Mesendoderm (in vitro differentiated cells): Measurements from ENCODE around the gene KRT15.

ENCODE experiments used
- DNase-seq: peaks from one replicate; pipeline ENCODE4 v3.0.0; 2013
- H2AK5ac ChIP-seq: 2 replicates; pipeline ENCODE4 v1.6.1; 2013; ENCODE audit warnings: low read length, inconsistent platforms
- H2BK120ac ChIP-seq: 2 replicates; pipeline ENCODE4 v1.6.1; 2013; ENCODE audit warnings: low read depth, mild to moderate bottlenecking, low read length, moderate library complexity, mixed read lengths
- H2BK15ac ChIP-seq: replicated peaks from 2 replicates; pipeline ENCODE4 v1.6.1; 2013; ENCODE audit warnings: low read depth, mild to moderate bottlenecking, moderate library complexity
- H2BK5ac ChIP-seq: 2 replicates; pipeline ENCODE4 v1.6.1; 2013; ENCODE audit warnings: low read length, inconsistent platforms
- H3K18ac ChIP-seq: 2 replicates; pipeline ENCODE4 v1.6.1; 2013; ENCODE audit warnings: mild to moderate bottlenecking, low read length, mixed read lengths
- H3K23ac ChIP-seq: one replicate; pipeline ENCODE4 v1.6.1; 2013; ENCODE audit warnings: low read length
- H3K27ac ChIP-seq: 2 replicates; pipeline ENCODE4 v1.5.1; 2013; ENCODE audit warnings: low read depth, mild to moderate bottlenecking, inconsistent platforms, low read length, moderate library complexity
- H3K27me3 ChIP-seq: 2 replicates; pipeline ENCODE4 v1.6.1; 2013; ENCODE audit warnings: low read length, control low read depth, mild to moderate bottlenecking, inconsistent platforms; ENCODE audit not compliant: insufficient read depth, poor library complexity
- H3K36me3 ChIP-seq: 2 replicates; pipeline ENCODE4 v1.6.1; 2013; ENCODE audit warnings: low read length, inconsistent platforms; ENCODE audit not compliant: control insufficient read depth, insufficient read depth
- H3K4ac ChIP-seq: one replicate; pipeline ENCODE4 v1.6.1; 2013; ENCODE audit warnings: low read depth, mild to moderate bottlenecking, low read length, moderate library complexity
- H3K4me1 ChIP-seq: 2 replicates; pipeline ENCODE4 v1.6.1; 2013; ENCODE audit warnings: low read depth, low read length, inconsistent platforms; ENCODE audit not compliant: control insufficient read depth
- H3K4me2 ChIP-seq: 2 replicates; pipeline ENCODE4 v1.6.1; 2013; ENCODE audit warnings: low read length
- H3K4me3 ChIP-seq: 2 replicates; pipeline ENCODE4 v1.5.1; 2013; ENCODE audit warnings: mild to moderate bottlenecking, low read length
- H3K56ac ChIP-seq: one replicate; pipeline ENCODE4 v1.6.1; 2013; ENCODE audit warnings: low read length
- H3K79me1 ChIP-seq: 2 replicates; pipeline ENCODE4 v1.6.1; 2013; ENCODE audit warnings: low read length, inconsistent platforms
- H3K79me2 ChIP-seq: 2 replicates; pipeline ENCODE4 v1.6.1; 2013; ENCODE audit warnings: mild to moderate bottlenecking, low read length; ENCODE audit not compliant: control insufficient read depth, insufficient read depth
- H3K9ac ChIP-seq: 2 replicates; pipeline ENCODE4 v1.6.1; 2013; ENCODE audit warnings: low read length, inconsistent platforms
- H4K5ac ChIP-seq: one replicate; pipeline ENCODE4 v1.6.1; 2013; ENCODE audit warnings: low read length
- H4K8ac ChIP-seq: one replicate; pipeline ENCODE4 v1.6.1; 2013; ENCODE audit warnings: low read depth, mild to moderate bottlenecking, control low read depth, low read length, moderate library complexity
- WGBS: extraction: QIAGEN DNeasy Blood & Tissue Kit; methylation state at CpG from one replicate; pipeline ENCODE4 v1.1.7; 2013; ENCODE audit warnings: low lambda C conversion rate, missing lambda C conversion rate; ENCODE audit not compliant: insufficient coverage; ENCODE audit errors: extremely low coverage; 5-methylcytosine and 5-hydroxymethylcytosine counted together

Gene KRT15

GRCh38 chr17:41511116-41511515 lies 7.6 kb downstream of the KRT15 start:
- no peaks in the 10 kb centered on the region for H3K27me3 ChIP-seq
- WGBS = no CpG with 5 or more reads among the region's 4 CpGs
- no peak overlapping the region for H3K4me2 ChIP-seq

GRCh38 chr17:41510251-41511065 lies 8.2 kb downstream of the KRT15 start:
- Histone ChIP-seq H3K4ac (peak overlapping the region; percentile 6), H3K56ac (no peak overlapping the region), H4K5ac (no peak overlapping the region), H3K4me1 (peaks cover 6% of the 10 kb centered on the region), H3K36me3 (no peaks in the 10 kb centered on the region), H3K23ac (no peak overlapping the region), H3K27me3 (no peaks in the 10 kb centered on the region), H4K8ac (no peak overlapping the region), H3K27ac (no peak overlapping the region), H3K4me2 (no peak overlapping the region), H3K79me1 (no peaks in the 10 kb centered on the region), H3K79me2 (no peaks in the 10 kb centered on the region), H2BK5ac (no peak overlapping the region), H2BK120ac (no peak overlapping the region), H2BK15ac (no peak overlapping the region), H3K9ac (no peak overlapping the region), H2AK5ac (no peak overlapping the region), H3K18ac (no peak overlapping the region), H3K4me3 (no peak overlapping the region)
- peak; percentile 80 for DNase-seq
- WGBS = no CpG with 5 or more reads among the region's 7 CpGs

More at GRCh38 chr17:41511116-41511515, 7.6 kb downstream of the KRT15 start:
- H3K9ac ChIP-seq = no peak overlapping the region
- no peak overlapping the region for H2BK15ac ChIP-seq
- H2BK5ac ChIP-seq = no peak overlapping the region
- H2BK120ac ChIP-seq = no peak overlapping the region
- no peak overlapping the region for H3K27ac ChIP-seq
- no peak overlapping the region for H3K23ac ChIP-seq
- H2AK5ac ChIP-seq = no peak overlapping the region
- DNase-seq = no peak
- peak overlapping the region; percentile 6 for H3K4ac ChIP-seq
- H3K36me3 ChIP-seq = no peaks in the 10 kb centered on the region
- no peak overlapping the region for H3K56ac ChIP-seq
- H3K18ac ChIP-seq = no peak overlapping the region
- peaks cover 6% of the 10 kb centered on the region for H3K4me1 ChIP-seq
- no peak overlapping the region for H4K8ac ChIP-seq
- H4K5ac ChIP-seq = no peak overlapping the region
- H3K79me1 ChIP-seq = no peaks in the 10 kb centered on the region
- H3K4me3 ChIP-seq = no peak overlapping the region
- no peaks in the 10 kb centered on the region for H3K79me2 ChIP-seq

- DNase-seq = no peak
- Histone ChIP-seq H3K27me3 (no peaks in the 10 kb centered on the region), H3K4ac (no peak overlapping the region), H2BK5ac (no peak overlapping the region), H3K18ac (no peak overlapping the region), H3K79me1 (no peaks in the 10 kb centered on the region), H3K27ac (no peak overlapping the region), H3K36me3 (no peaks in the 10 kb centered on the region), H3K56ac (no peak overlapping the region), H2BK120ac (no peak overlapping the region), H3K4me3 (no peak overlapping the region), H3K9ac (no peak overlapping the region), H2BK15ac (no peak overlapping the region), H2AK5ac (no peak overlapping the region), H3K23ac (no peak overlapping the region), H4K8ac (no peak overlapping the region), H3K4me2 (no peak overlapping the region), H4K5ac (no peak overlapping the region), H3K4me1 (peaks cover 6% of the 10 kb centered on the region), H3K79me2 (no peaks in the 10 kb centered on the region)
- WGBS = no CpG with 5 or more reads among the region's 10 CpGs
Observed at GRCh38 chr17:41507315-41507880, 11.3 kb downstream of the KRT15 start.

- H3K27ac ChIP-seq = no peak overlapping the region
- DNase-seq = no peak
- H3K36me3 ChIP-seq = no peaks in the 10 kb centered on the region
- no peak overlapping the region for H2AK5ac ChIP-seq
- WGBS = no CpG with 5 or more reads among the region's 14 CpGs
- H2BK15ac ChIP-seq = no peak overlapping the region
- peaks cover 6% of the 10 kb centered on the region for H3K4me1 ChIP-seq
- no peaks in the 10 kb centered on the region for H3K79me1 ChIP-seq
- H3K56ac ChIP-seq = no peak overlapping the region
- no peak overlapping the region for H4K5ac ChIP-seq
- no peak overlapping the region for H4K8ac ChIP-seq
- no peak overlapping the region for H3K23ac ChIP-seq
- H3K18ac ChIP-seq = no peak overlapping the region
- H3K27me3 ChIP-seq = no peaks in the 10 kb centered on the region
- no peak overlapping the region for H2BK5ac ChIP-seq
- H2BK120ac ChIP-seq = no peak overlapping the region
- H3K4ac ChIP-seq = no peak overlapping the region
- no peaks in the 10 kb centered on the region for H3K79me2 ChIP-seq
- H3K4me3 ChIP-seq = no peak overlapping the region
- H3K9ac ChIP-seq = no peak overlapping the region
- H3K4me2 ChIP-seq = no peak overlapping the region
Observed at GRCh38 chr17:41505809-41506767, 12.6 kb downstream of the KRT15 start.

GRCh38 chr17:41505007-41505808 lies 13.5 kb downstream of the KRT15 start, which contains the start of gene KRT13:
Gene KRT13 (minus strand): TSS chr17:41505612. CDS start chr17:41505550, 62 bp downstream.
- Histone ChIP-seq H3K79me2 (no peaks in the 10 kb centered on the region), H3K23ac (no peak within 1 kb of the TSS), H2BK120ac (no peak within 1 kb of the TSS), H3K9ac (no peak within 1 kb of the TSS), H3K4me2 (no peak within 1 kb of the TSS), H4K8ac (no peak within 1 kb of the TSS), H3K36me3 (no peaks in the 10 kb centered on the region), H3K4me3 (no peak within 1 kb of the TSS), H2BK15ac (no peak within 1 kb of the TSS), H3K56ac (no peak within 1 kb of the TSS), H3K4me1 (peaks cover 8% of the 10 kb centered on the region), H3K79me1 (no peaks in the 10 kb centered on the region), H3K27ac (no peak within 1 kb of the TSS), H4K5ac (no peak within 1 kb of the TSS), H2AK5ac (no peak within 1 kb of the TSS), H2BK5ac (no peak within 1 kb of the TSS), H3K4ac (no peak within 1 kb of the TSS), H3K18ac (no peak within 1 kb of the TSS), H3K27me3 (no peaks in the 10 kb centered on the region)
- WGBS = no CpG with 5 or more reads among the region's 17 CpGs
- DNase-seq = no peak
